ENCODE results near the gene LGALS14. TPM values are rescaled to one million over a fixed set of nuclear protein-coding genes. Genes with fewer than 3 reads are reported as not detected.

Gene LGALS14
- total RNA-seq, 1 donor from 2014 or later: 0.92 TPM

- Mint-ChIP-seq H3K9me3 (no peaks in the 10 kb centered on the region), H3K4me3 (no peak overlapping the region), H3K27ac (no peak overlapping the region), H3K4me1 (peaks cover 8% of the 10 kb centered on the region), H3K27me3 (ENCODE audit: low read depth) (peaks cover 44% of the 10 kb centered on the region), H3K36me3 (no peaks in the 10 kb centered on the region)
- TF ChIP-seq, protein P1, sequence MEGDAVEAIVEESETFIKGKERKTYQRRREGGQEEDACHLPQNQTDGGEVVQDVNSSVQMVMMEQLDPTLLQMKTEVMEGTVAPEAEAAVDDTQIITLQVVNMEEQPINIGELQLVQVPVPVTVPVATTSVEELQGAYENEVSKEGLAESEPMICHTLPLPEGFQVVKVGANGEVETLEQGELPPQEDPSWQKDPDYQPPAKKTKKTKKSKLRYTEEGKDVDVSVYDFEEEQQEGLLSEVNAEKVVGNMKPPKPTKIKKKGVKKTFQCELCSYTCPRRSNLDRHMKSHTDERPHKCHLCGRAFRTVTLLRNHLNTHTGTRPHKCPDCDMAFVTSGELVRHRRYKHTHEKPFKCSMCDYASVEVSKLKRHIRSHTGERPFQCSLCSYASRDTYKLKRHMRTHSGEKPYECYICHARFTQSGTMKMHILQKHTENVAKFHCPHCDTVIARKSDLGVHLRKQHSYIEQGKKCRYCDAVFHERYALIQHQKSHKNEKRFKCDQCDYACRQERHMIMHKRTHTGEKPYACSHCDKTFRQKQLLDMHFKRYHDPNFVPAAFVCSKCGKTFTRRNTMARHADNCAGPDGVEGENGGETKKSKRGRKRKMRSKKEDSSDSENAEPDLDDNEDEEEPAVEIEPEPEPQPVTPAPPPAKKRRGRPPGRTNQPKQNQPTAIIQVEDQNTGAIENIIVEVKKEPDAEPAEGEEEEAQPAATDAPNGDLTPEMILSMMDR (IDR thresholded peaks at IDR 0.05; ENCODE audit: unreplicated experiment): no peak
- DNase-seq (ENCODE audit: low spot score in 2 of 2, unreplicated experiment in 2 of 2): no peak
These were observed 7.9 kb upstream of the LGALS14 start for GRCh38 chr19:39696387-39696786.

GRCh38 chr19:39698535-39698934, 5.7 kb upstream of the LGALS14 start:
- no peaks in the 10 kb centered on the region for H3K9me3 Mint-ChIP-seq
- TF ChIP-seq, protein P1 (IDR thresholded peaks at IDR 0.05; ENCODE audit: unreplicated experiment): no peak

GRCh38 chr19:39701291-39701690, 3.0 kb upstream of the LGALS14 start:
- TF ChIP-seq, protein P1 (IDR thresholded peaks at IDR 0.05; ENCODE audit: unreplicated experiment): no peak
- Mint-ChIP-seq H3K27ac (no peak overlapping the region), H3K27me3 (ENCODE audit: low read depth) (peaks cover 38% of the 10 kb centered on the region), H3K4me3 (no peak overlapping the region), H3K36me3 (no peaks in the 10 kb centered on the region), H3K4me1 (peaks cover 16% of the 10 kb centered on the region), H3K9me3 (no peaks in the 10 kb centered on the region)
- DNase-seq (ENCODE audit: low spot score in 2 of 2, unreplicated experiment in 2 of 2): no peak

More at GRCh38 chr19:39698535-39698934, 5.7 kb upstream of the LGALS14 start:
- Mint-ChIP-seq H3K27me3 (ENCODE audit: low read depth) (peaks cover 43% of the 10 kb centered on the region), H3K4me1 (peaks cover 4% of the 10 kb centered on the region), H3K4me3 (no peak overlapping the region), H3K27ac (no peak overlapping the region), H3K36me3 (no peaks in the 10 kb centered on the region)
- DNase-seq (ENCODE audit: low spot score in 2 of 2, unreplicated experiment in 2 of 2): no peak

GRCh38 chr19:39705578-39706188, 1.4 kb downstream of the LGALS14 start:
- TF ChIP-seq, protein P1 (IDR thresholded peaks at IDR 0.05; ENCODE audit: unreplicated experiment): no peak
- no peaks in the 10 kb centered on the region for H3K9me3 Mint-ChIP-seq
- no peaks in the 10 kb centered on the region for H3K36me3 Mint-ChIP-seq
- no peak overlapping the region for H3K27ac Mint-ChIP-seq
- peaks cover 11% of the 10 kb centered on the region for H3K27me3 Mint-ChIP-seq (ENCODE audit: low read depth)
- DNase-seq (ENCODE audit: low spot score in 2 of 2, unreplicated experiment in 2 of 2): no peak
- H3K4me1 Mint-ChIP-seq: peaks cover 16% of the 10 kb centered on the region
- no peak overlapping the region for H3K4me3 Mint-ChIP-seq

DNA sequence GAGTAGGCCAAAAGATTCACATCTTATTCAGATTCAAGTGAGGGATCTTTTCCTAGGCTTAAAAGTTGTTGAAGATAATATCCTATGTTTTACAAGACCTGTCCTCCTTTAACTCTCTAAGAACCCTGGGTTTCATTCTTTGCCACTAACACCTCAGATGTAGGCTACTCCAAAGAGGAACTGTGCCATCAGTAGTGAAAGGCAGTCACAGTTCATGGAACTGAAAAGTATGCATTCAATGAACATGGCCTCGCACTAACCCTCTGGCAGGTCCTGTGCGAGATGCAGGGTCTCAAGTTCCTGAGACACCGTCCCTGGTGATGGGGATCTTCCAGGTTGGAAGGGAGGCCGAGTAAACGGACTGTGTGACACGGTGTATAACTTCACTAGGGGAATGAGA, 4.3 kb downstream of the LGALS14 start:
- Mint-ChIP-seq H3K4me3 (no peak overlapping the region), H3K27me3 (ENCODE audit: low read depth) (peaks cover 6% of the 10 kb centered on the region), H3K27ac (no peak overlapping the region), H3K36me3 (no peaks in the 10 kb centered on the region), H3K4me1 (peaks cover 12% of the 10 kb centered on the region), H3K9me3 (no peaks in the 10 kb centered on the region)
- DNase-seq (ENCODE audit: low spot score in 2 of 2, unreplicated experiment in 2 of 2): no peak
- TF ChIP-seq, protein P1 (IDR thresholded peaks at IDR 0.05; ENCODE audit: unreplicated experiment): no peak

All from mesothelial cell of epicardium (in vitro differentiated cells).